ENCODE measurements around the gene NDUFB10. TPM values are rescaled to one million over a fixed set of nuclear protein-coding genes. Genes with fewer than 3 reads are reported as not detected.

NDUFB10 gene
- total RNA-seq, 1 donor from 2014 or later, result 153 TPM

DNA sequence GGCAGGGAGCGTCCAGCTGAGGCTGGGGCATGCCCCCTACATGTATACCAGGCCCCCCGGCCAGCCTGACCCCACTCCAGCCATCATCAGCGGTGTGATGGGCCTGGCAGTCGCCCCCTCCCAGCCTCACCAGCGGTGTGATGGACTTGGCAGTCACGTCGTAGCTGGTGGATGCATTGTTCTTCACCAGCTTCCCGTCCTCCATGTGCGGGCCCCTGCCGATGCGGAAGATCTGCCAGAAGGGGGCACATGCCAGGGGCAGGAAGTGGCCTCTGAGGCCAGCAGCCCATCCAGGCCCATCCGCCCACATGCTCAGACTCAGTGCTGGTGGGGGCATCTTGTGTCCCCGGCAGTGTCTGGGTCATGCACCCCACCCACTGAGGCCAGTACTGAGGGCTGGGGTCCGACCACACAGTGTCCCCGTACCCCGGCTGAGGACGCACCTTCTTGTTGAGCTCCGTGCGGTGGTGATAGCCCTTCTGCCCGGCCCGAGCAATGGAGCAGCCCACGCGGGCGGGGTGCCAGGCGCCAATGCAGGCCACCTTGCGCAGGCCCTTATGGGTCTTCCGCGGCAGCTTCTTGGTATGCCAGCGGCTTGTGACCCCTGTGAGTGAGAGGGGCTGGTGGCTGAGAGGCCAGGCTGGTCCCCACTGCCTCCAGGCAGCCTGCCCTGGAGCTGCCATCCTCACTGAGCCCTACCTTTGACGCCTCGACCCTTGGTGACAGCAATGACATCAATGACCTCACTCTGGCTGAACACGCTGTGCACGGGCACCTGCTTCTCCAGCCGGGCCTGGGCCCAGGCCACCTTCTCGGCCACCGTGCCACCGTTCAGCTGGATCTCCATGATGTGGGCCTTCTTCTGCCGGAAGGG lies 12.6 kb upstream of the NDUFB10 start:
- Histone ChIP-seq H3K27ac (ENCODE audit: low read depth, low read length) (no peak overlapping the region), H3K4me2 (ENCODE audit: low read length) (no peak overlapping the region), H3K4me1 (ENCODE audit: insufficient read depth, low read length) (peaks cover 9% of the 10 kb centered on the region), H3K9ac (ENCODE audit: low read length) (no peak overlapping the region), H3K27me3 (ENCODE audit: insufficient read depth, low read length) (no peaks in the 10 kb centered on the region), H3K9me3 (ENCODE audit: insufficient read depth, low read depth, low read length) (no peaks in the 10 kb centered on the region), H3K79me2 (ENCODE audit: insufficient read depth, low read length) (peaks cover 7% of the 10 kb centered on the region), H3K36me3 (ENCODE audit: insufficient read depth, low read length) (no peaks in the 10 kb centered on the region), H2AFZ (ENCODE audit: low read depth, low read length) (no peak overlapping the region), H4K20me1 (ENCODE audit: insufficient read depth, low read length) (peaks cover 5% of the 10 kb centered on the region), H3K4me3 (ENCODE audit: insufficient read depth, low read depth, low read length) (no peak overlapping the region)
- Mint-ChIP-seq H3K27ac (ENCODE audit: unreplicated experiment) (no peak overlapping the region), H3K4me3 (ENCODE audit: unreplicated experiment) (no peak overlapping the region), H3K27me3 (ENCODE audit: low read depth, unreplicated experiment) (peaks cover 4% of the 10 kb centered on the region), H3K9me3 (ENCODE audit: unreplicated experiment) (no peaks in the 10 kb centered on the region), H3K4me1 (ENCODE audit: low read depth, unreplicated experiment) (peaks cover 4% of the 10 kb centered on the region), H3K36me3 (ENCODE audit: low read depth, unreplicated experiment) (no peaks in the 10 kb centered on the region)
- TF ChIP-seq EZH2 (IDR thresholded peaks at IDR 0.05; ENCODE audit: insufficient read depth, low read length), result no peak
- TF ChIP-seq, protein P1, sequence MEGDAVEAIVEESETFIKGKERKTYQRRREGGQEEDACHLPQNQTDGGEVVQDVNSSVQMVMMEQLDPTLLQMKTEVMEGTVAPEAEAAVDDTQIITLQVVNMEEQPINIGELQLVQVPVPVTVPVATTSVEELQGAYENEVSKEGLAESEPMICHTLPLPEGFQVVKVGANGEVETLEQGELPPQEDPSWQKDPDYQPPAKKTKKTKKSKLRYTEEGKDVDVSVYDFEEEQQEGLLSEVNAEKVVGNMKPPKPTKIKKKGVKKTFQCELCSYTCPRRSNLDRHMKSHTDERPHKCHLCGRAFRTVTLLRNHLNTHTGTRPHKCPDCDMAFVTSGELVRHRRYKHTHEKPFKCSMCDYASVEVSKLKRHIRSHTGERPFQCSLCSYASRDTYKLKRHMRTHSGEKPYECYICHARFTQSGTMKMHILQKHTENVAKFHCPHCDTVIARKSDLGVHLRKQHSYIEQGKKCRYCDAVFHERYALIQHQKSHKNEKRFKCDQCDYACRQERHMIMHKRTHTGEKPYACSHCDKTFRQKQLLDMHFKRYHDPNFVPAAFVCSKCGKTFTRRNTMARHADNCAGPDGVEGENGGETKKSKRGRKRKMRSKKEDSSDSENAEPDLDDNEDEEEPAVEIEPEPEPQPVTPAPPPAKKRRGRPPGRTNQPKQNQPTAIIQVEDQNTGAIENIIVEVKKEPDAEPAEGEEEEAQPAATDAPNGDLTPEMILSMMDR (IDR thresholded peaks at IDR 0.05; ENCODE audit: insufficient read depth, low read depth, low read length), result no peak
- FAIRE-seq, result no peak
- DNase-seq (ENCODE audit: low read depth), result no peak

DNA sequence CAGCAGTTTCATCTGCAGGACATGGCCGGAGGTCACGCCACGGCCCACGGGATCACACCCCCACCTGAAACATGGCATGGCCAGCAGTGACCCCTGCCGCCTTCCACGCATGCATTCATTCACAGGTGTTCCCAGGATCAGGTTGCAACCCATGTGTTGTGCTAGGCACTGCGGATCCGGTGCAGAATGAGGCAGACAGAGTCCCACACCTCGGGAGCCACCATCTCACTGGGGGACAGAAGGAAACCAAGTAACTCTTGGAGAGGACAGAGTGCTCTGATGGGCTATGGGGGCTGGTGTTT lies 12.0 kb upstream of the NDUFB10 start:
- Mint-ChIP-seq H3K36me3 (ENCODE audit: low read depth, unreplicated experiment) (no peaks in the 10 kb centered on the region), H3K4me1 (ENCODE audit: low read depth, unreplicated experiment) (no peaks in the 10 kb centered on the region), H3K9me3 (ENCODE audit: unreplicated experiment) (no peaks in the 10 kb centered on the region), H3K27me3 (ENCODE audit: low read depth, unreplicated experiment) (peaks cover 4% of the 10 kb centered on the region), H3K27ac (ENCODE audit: unreplicated experiment) (no peak overlapping the region), H3K4me3 (ENCODE audit: unreplicated experiment) (no peak overlapping the region)
- H2AFZ ChIP-seq (ENCODE audit: low read depth, low read length), result no peak overlapping the region
- FAIRE-seq (no peak), DNase-seq (ENCODE audit: low read depth) (no peak)
- peaks cover under 1% of the 10 kb centered on the region for H4K20me1 ChIP-seq (ENCODE audit: insufficient read depth, low read length)
- H3K4me1 ChIP-seq (ENCODE audit: insufficient read depth, low read length), result peaks cover 3% of the 10 kb centered on the region
- peaks cover 5% of the 10 kb centered on the region for H3K79me2 ChIP-seq (ENCODE audit: insufficient read depth, low read length)
- H3K27ac ChIP-seq (ENCODE audit: low read depth, low read length), result no peak overlapping the region
- no peak overlapping the region for H3K9ac ChIP-seq (ENCODE audit: low read length)
- TF ChIP-seq EZH2 (IDR thresholded peaks at IDR 0.05; ENCODE audit: insufficient read depth, low read length), result no peak
- TF ChIP-seq, protein P1 (IDR thresholded peaks at IDR 0.05; ENCODE audit: insufficient read depth, low read depth, low read length), result no peak
- H3K4me2 ChIP-seq (ENCODE audit: low read length), result no peak overlapping the region
- no peaks in the 10 kb centered on the region for H3K36me3 ChIP-seq (ENCODE audit: insufficient read depth, low read length)
- H3K4me3 ChIP-seq (ENCODE audit: insufficient read depth, low read depth, low read length), result no peak overlapping the region
- H3K27me3 ChIP-seq (ENCODE audit: insufficient read depth, low read length), result no peaks in the 10 kb centered on the region
- H3K9me3 ChIP-seq (ENCODE audit: insufficient read depth, low read depth, low read length), result no peaks in the 10 kb centered on the region

DNA sequence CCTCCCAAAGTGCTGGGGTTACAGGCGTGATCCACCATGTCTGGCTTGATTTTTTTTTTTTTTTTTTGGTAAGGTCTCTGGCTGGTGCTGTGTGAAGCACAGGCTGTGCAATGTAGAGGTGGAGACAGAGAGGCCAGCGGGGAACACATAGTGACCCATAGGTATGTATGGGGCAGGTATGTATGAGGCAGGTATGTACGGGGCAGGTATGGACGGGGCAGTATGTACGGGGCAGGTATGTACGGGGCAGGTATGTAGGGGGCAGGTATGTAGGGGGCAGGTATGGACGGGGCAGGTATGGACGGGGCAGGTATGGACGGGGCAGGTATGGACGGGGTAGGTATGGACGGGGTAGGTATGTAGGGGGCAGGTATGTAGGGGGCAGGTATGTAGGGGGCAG lies 9.8 kb upstream of the NDUFB10 start:
- no peak for TF ChIP-seq EZH2 (IDR thresholded peaks at IDR 0.05; ENCODE audit: insufficient read depth, low read length)
- TF ChIP-seq, protein P1 (IDR thresholded peaks at IDR 0.05; ENCODE audit: insufficient read depth, low read depth, low read length), result no peak
- no peak for FAIRE-seq
- H2AFZ ChIP-seq (ENCODE audit: low read depth, low read length), result no peak overlapping the region

More for the DNA sequence above, 9.8 kb upstream of the NDUFB10 start:
- Histone ChIP-seq H3K9me3 (ENCODE audit: insufficient read depth, low read depth, low read length) (no peaks in the 10 kb centered on the region), H3K27me3 (ENCODE audit: insufficient read depth, low read length) (no peaks in the 10 kb centered on the region), H4K20me1 (ENCODE audit: insufficient read depth, low read length) (no peaks in the 10 kb centered on the region), H3K79me2 (ENCODE audit: insufficient read depth, low read length) (no peaks in the 10 kb centered on the region), H3K4me1 (ENCODE audit: insufficient read depth, low read length) (no peaks in the 10 kb centered on the region), H3K9ac (ENCODE audit: low read length) (no peak overlapping the region), H3K4me3 (ENCODE audit: insufficient read depth, low read depth, low read length) (no peak overlapping the region), H3K4me2 (ENCODE audit: low read length) (no peak overlapping the region), H3K36me3 (ENCODE audit: insufficient read depth, low read length) (no peaks in the 10 kb centered on the region), H3K27ac (ENCODE audit: low read depth, low read length) (no peak overlapping the region)
- Mint-ChIP-seq H3K27ac (ENCODE audit: unreplicated experiment) (no peak overlapping the region), H3K27me3 (ENCODE audit: low read depth, unreplicated experiment) (peaks cover 4% of the 10 kb centered on the region), H3K4me1 (ENCODE audit: low read depth, unreplicated experiment) (no peaks in the 10 kb centered on the region), H3K36me3 (ENCODE audit: low read depth, unreplicated experiment) (no peaks in the 10 kb centered on the region), H3K9me3 (ENCODE audit: unreplicated experiment) (no peaks in the 10 kb centered on the region), H3K4me3 (ENCODE audit: unreplicated experiment) (no peak overlapping the region)
- DNase-seq (ENCODE audit: low read depth), result no peak
